ENCODE measurements around the gene ABCD1. TPM values are rescaled to one million over a fixed set of nuclear protein-coding genes. Genes with fewer than 3 reads are reported as not detected.
"Not testable (repeated sequence)": the region's sequence is repeated elsewhere in the genome, so short reads cannot be mapped to it uniquely, and the experiment has no call there.

Gene ABCD1
- total RNA-seq = 10 to 100 TPM in 1 of 2 donors, 1 to 10 TPM in 1; 9.7 to 97.8 TPM

DNA sequence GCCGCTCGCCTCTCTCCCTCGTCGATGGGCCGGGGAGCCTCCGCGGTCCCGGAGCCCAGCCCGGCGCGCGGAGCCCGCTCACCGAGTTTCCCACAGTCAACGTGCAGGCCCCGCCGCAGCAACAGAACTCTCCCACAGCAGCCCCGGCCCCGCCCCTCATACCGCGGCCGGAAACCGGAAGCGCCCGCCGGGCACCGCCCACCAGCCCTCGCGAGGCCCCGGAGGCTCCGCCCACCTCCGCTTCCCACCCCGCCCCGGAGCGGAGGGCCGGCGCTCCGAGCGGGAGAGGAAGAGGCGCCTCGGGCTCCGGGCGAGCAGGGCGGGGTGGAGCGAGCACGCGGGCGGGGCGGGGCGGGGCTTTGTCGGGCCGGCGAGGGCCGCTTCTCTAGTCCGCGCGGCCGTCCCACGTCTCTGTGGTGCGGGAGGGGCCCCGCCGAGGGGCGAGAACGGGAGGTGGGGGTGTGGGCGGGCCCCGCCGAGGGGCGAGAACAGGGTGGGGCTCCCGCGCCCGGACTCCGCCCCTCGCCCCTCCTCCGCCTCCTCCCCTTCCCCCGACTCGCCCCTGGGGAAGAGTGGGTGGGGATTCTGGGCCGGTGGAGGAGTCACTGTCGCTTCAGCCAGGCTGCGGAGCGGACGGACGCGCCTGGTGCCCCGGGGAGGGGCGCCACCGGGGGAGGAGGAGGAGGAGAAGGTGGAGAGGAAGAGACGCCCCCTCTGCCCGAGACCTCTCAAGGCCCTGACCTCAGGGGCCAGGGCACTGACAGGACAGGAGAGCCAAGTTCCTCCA lies at the start of gene ABCD1, which contains the start of gene BCAP31:
ABCD1 (plus strand) TSS at position 605 of the 787 bp plus-strand sequence. CDS start 411 bp downstream, outside the sequence.
BCAP31 (minus strand) TSS at position 136 of the 787 bp plus-strand sequence. CDS start 1,143 bp downstream, outside the sequence.
- no peaks in the 10 kb centered on the region for H3K4me1 ChIP-seq (replicated peaks)

DNA sequence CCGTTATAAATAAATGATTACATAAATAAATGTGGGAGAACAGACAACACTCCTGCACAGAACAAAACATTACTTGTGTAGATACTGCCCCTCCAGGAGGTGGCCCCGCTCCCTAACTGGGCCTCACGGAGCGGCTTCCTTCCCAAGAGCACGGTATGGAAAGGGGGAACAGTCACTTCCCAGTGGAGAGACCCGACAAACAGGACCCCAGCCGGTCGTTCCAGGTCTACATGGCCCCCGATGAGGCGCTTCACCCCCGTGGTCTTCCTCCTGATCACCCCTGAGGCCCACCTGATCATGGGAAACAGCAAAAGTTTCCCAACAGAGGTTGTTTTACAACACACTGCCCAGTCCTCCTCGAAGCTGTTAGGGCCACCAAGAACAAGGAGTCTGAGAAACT lies 43.5 kb upstream of the ABCD1 start:
- intact Hi-C loops (cut with DNase I) = no loop called here
- TF ChIP-seq POLR2A (IDR thresholded peaks at IDR 0.05) (no peak), POLR2AphosphoS5 (IDR thresholded peaks at IDR 0.05) (no peak)
- TF ChIP-seq, protein P1, sequence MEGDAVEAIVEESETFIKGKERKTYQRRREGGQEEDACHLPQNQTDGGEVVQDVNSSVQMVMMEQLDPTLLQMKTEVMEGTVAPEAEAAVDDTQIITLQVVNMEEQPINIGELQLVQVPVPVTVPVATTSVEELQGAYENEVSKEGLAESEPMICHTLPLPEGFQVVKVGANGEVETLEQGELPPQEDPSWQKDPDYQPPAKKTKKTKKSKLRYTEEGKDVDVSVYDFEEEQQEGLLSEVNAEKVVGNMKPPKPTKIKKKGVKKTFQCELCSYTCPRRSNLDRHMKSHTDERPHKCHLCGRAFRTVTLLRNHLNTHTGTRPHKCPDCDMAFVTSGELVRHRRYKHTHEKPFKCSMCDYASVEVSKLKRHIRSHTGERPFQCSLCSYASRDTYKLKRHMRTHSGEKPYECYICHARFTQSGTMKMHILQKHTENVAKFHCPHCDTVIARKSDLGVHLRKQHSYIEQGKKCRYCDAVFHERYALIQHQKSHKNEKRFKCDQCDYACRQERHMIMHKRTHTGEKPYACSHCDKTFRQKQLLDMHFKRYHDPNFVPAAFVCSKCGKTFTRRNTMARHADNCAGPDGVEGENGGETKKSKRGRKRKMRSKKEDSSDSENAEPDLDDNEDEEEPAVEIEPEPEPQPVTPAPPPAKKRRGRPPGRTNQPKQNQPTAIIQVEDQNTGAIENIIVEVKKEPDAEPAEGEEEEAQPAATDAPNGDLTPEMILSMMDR (IDR thresholded peaks at IDR 0.05) = no peak
- H3K27ac ChIP-seq = no peak overlapping the region
- 69% methylated on average over 9 of the region's 12 CpGs for WGBS
- no peaks in the 10 kb centered on the region for H3K27me3 ChIP-seq (replicated peaks; ENCODE audit: insufficient read depth)
- DNase-seq (ENCODE audit: low spot score) = no peak
- no peaks in the 10 kb centered on the region for H3K4me1 ChIP-seq (replicated peaks)
- no peaks in the 10 kb centered on the region for H3K9me3 ChIP-seq
- no peaks in the 10 kb centered on the region for H3K36me3 ChIP-seq
- H3K4me3 ChIP-seq = no peak overlapping the region

More for the DNA sequence above, at the start of gene ABCD1, which contains the start of gene BCAP31:
- H3K9me3 ChIP-seq = no peaks in the 10 kb centered on the region
- TF ChIP-seq POLR2AphosphoS5 (IDR thresholded peaks at IDR 0.05) = peak; percentile 55
- TF ChIP-seq, protein P1 (IDR thresholded peaks at IDR 0.05) = no peak
- peak; percentile 85 for TF ChIP-seq POLR2A (IDR thresholded peaks at IDR 0.05)
- peak; percentile 82 for DNase-seq (ENCODE audit: low spot score)
- intact Hi-C loops (cut with DNase I) = no loop called here
- H3K4me3 ChIP-seq = peak within 1 kb of the TSS; percentile 58 to 63
- H3K36me3 ChIP-seq = no peaks in the 10 kb centered on the region
- no peaks in the 10 kb centered on the region for H3K27me3 ChIP-seq (replicated peaks; ENCODE audit: insufficient read depth)
- H3K27ac ChIP-seq = peak within 1 kb of the TSS; percentile 84 to 88
- 0% methylated on average over 16 of the region's 88 CpGs for WGBS

DNA sequence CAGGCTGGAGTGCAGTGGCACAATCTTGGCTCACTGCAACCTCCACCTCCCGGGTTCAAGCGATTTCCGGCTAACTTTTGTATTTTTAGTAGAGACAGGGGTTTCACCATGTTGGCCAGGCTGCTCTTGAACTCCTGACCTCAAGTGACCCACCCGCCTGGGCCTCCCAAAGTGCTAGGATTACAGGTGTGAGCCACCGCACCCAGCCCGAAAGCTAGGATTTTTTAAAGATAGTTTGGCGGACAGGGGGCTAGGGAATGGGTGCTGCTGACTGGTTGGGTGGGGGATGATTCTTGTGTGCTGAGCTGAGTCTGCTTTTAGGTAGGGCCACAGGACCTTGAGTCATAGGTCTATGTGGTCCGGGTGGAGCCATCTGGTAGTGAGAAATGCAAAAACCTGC lies 41.2 kb upstream of the ABCD1 start:
- H3K4me1 ChIP-seq (replicated peaks); H3K27ac ChIP-seq; H3K9me3 ChIP-seq; H3K27me3 ChIP-seq (replicated peaks; ENCODE audit: insufficient read depth); DNase-seq (ENCODE audit: low spot score); H3K36me3 ChIP-seq; intact Hi-C loops (cut with DNase I); H3K4me3 ChIP-seq: not testable (repeated sequence)
- 100% methylated on average over 8 of the region's 8 CpGs for WGBS

DNA sequence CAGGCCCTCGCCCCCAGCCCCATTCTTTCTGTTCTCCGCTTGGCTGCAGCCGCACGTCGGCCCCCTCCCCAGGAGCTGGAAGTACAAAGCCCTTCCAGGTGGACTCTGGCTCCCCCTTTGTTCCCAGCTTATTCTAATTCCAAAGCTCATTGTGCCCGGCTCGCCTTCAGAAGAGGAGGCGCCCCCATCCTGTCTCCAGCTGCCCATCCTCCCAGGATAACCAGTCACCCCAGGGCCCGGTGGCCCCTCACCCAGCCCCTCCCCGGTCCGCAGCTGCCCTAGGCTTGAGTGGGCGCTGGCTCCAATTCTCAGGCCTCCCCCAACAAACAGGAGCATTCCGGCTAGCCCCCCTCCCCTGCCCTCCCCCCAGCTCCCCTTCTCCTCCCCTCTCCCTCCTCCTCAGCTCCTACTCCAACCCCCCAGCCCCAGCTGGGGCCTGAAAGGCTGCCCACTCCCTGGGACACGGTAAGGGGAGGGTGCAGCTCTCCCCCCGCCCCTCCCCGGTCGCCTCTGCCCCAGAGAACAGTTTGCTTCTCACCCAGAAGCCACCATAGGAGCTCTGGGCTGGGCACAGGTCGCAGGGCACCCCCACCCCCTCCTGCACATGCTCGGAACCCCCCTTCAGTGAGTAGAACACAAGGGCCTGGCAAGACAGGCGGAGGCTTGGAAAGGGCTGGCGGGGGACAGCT lies 40.0 kb upstream of the ABCD1 start:
- H3K36me3 ChIP-seq = no peaks in the 10 kb centered on the region
- no peaks in the 10 kb centered on the region for H3K9me3 ChIP-seq
- 29% methylated on average over 13 of the region's 21 CpGs for WGBS
- H3K27me3 ChIP-seq (replicated peaks; ENCODE audit: insufficient read depth) = no peaks in the 10 kb centered on the region
- intact Hi-C loops (cut with DNase I) = no loop called here
- H3K4me3 ChIP-seq = no peak overlapping the region
- H3K27ac ChIP-seq = no peak overlapping the region
- no peak for DNase-seq (ENCODE audit: low spot score)
- no peaks in the 10 kb centered on the region for H3K4me1 ChIP-seq (replicated peaks)
- no peak for TF ChIP-seq POLR2A (IDR thresholded peaks at IDR 0.05)
- no peak for TF ChIP-seq POLR2AphosphoS5 (IDR thresholded peaks at IDR 0.05)

DNA sequence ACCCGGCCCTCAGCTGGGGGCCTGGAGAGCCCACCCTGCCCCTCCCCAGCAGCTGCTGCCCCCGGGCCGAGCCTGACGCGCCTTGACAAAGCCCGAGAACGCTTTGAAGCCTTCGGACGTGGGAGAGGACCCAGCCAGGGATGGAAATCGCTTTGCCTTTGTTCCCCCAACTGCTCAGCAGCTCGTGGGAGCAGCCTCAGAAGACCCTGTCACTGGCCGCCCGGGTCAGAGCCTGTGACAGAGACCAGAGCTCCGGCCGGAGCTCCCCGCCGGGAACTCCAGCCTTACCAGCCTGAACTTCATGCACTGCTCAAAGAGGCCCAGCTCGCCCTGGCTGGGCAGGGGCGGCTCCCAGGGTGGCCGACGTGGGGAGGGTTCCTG lies 39.5 kb upstream of the ABCD1 start:
- Histone ChIP-seq H3K4me1 (replicated peaks) (no peaks in the 10 kb centered on the region), H3K9me3 (no peaks in the 10 kb centered on the region), H3K27ac (no peak overlapping the region), H3K27me3 (replicated peaks; ENCODE audit: insufficient read depth) (no peaks in the 10 kb centered on the region), H3K36me3 (no peaks in the 10 kb centered on the region), H3K4me3 (no peak overlapping the region)
- intact Hi-C loops (cut with DNase I) = no loop called here
- no CpG with 5 or more reads among the region's 21 CpGs for WGBS
- TF ChIP-seq POLR2AphosphoS5 (IDR thresholded peaks at IDR 0.05) (no peak), POLR2A (IDR thresholded peaks at IDR 0.05) (no peak)
- TF ChIP-seq, protein P1 (IDR thresholded peaks at IDR 0.05) = no peak
- DNase-seq (ENCODE audit: low spot score) = no peak
